GM12878 (cell line): Measurements from ENCODE around the gene IL1RAP. TPM values are rescaled to one million over a fixed set of nuclear protein-coding genes. Genes with fewer than 3 reads are reported as not detected.

ENCODE experiments used
- FOXM1 ChIP-seq: IDR thresholded peaks from 2 replicates; pipeline ENCODE4 v1.6.1; 2012; ENCODE audit warnings: low read depth, mild to moderate bottlenecking, inconsistent platforms, low read length, moderate library complexity
- GABPA ChIP-seq: IDR thresholded peaks from 2 replicates; pipeline ENCODE4 v1.6.1; 2014; ENCODE audit warnings: antibody characterized with exemption, low read depth, mild to moderate bottlenecking, inconsistent platforms
- IRF4 ChIP-seq: IDR thresholded peaks from 2 replicates; pipeline ENCODE4 v1.6.1; 2011; ENCODE audit warnings: low read depth, low read length
- MTA2 ChIP-seq: fragments of 450-650 bp; IDR thresholded peaks from 2 replicates; pipeline ENCODE4 v1.6.1; 2016; ENCODE audit warnings: low read depth, mild to moderate bottlenecking, moderate library complexity
- PBX3 ChIP-seq: IDR thresholded peaks from 2 replicates; pipeline ENCODE4 v1.6.1; 2011; ENCODE audit warnings: mild to moderate bottlenecking, low read depth, low read length, moderate library complexity; ENCODE audit not compliant: insufficient replicate concordance
- RAD51 ChIP-seq: fragments of 450-650 bp; IDR thresholded peaks from 2 replicates; pipeline ENCODE4 v1.6.1; 2016; ENCODE audit warnings: moderate library complexity, mild to moderate bottlenecking, inconsistent platforms
- RCOR1 ChIP-seq: conservative IDR thresholded peaks from 2 replicates; pipeline ENCODE4 v1.6.1; 2012; ENCODE audit warnings: low read depth, low read length, improper control_type of control experiment
- SMAD5 ChIP-seq: IDR thresholded peaks from 2 replicates; pipeline ENCODE4 v1.6.1; 2016; ENCODE audit warnings: antibody characterized with exemption, low read depth
- TBL1XR1 ChIP-seq: IDR thresholded peaks from 2 replicates; pipeline ENCODE4 v1.6.1; 2012; ENCODE audit warnings: low read depth, low read length, improper control_type of control experiment
- ZBTB33 ChIP-seq: fragments of 450-650 bp; IDR thresholded peaks from 2 replicates; pipeline ENCODE4 v1.6.1; 2017; ENCODE audit warnings: mild to moderate bottlenecking
- ZNF592 ChIP-seq: fragments of 450-650 bp; IDR thresholded peaks from 2 replicates; pipeline ENCODE4 v1.6.1; 2017; ENCODE audit warnings: mild to moderate bottlenecking, moderate library complexity
- polyA plus RNA-seq, 11 experiments: library from polyadenylated mRNA; depleted of rRNA in 4 of 11; unstranded in 6 of 11; stranded (reverse) in 5 of 11; fragments of >200 nt; fragmentation: Nextera tagmentation in 4 of 11; fragmentation: Illumina TruSeq in 1 of 11; extraction: Ambion mirVana in 4 of 11; extraction: Trizol in 1 of 11; gene quantifications; 1 replicate in 1 of 11; 2 replicates in 10 of 11; pipeline versions ENCODE4 v1.2.1 to v1.2.3, GENCODE V29; 2011 to 2016; ENCODE audit warnings: inconsistent platforms in 2 of 11, missing spikeins in 2 of 11, low read depth in 1 of 11
- total RNA-seq, 4 experiments: library from RNA; depleted of rRNA in 3 of 4; stranded (reverse); fragments of >200 nt in 3 of 4; fragmentation: Illumina TruSeq in 1 of 4; extraction: Trizol in 1 of 4; gene quantifications; 2 replicates each; pipeline versions ENCODE4 v1.2.1 to v1.2.3, GENCODE V29; 2013 to 2021

The IL1RAP gene
- total and polyA plus RNA-seq, 10 of the 15 experiments (the other 5 are each of a cell fraction or from before 2014, with no cell fraction given), result 0.17 to 1.0 (median 0.44) TPM; not detected in 1

GRCh38 chr3:190581041-190581541 is 67.2 kb downstream of the IL1RAP start (continued):
- TF ChIP-seq ZNF592 (no peak), SMAD5 (no peak), RAD51 (no peak), TBL1XR1 (no peak), GABPA (no peak), IRF4 (no peak), PBX3 (no peak), ZBTB33 (no peak), RCOR1 (no peak), FOXM1 (no peak), MTA2 (no peak)
